GM19025 (cell line): ENCODE results near the gene GLOD5.
A peak's percentile ranks its signal among the peaks of the same experiment; 100 is the strongest.

Experiments
- ATAC-seq: cut with Tn5 transposase; IDR thresholded peaks from one replicate; pipeline ENCODE4 v1.9.1; 2021; ENCODE audit warnings: mild to moderate bottlenecking, low read depth, moderate library complexity; ENCODE audit not compliant: unreplicated experiment

GLOD5 gene

DNA sequence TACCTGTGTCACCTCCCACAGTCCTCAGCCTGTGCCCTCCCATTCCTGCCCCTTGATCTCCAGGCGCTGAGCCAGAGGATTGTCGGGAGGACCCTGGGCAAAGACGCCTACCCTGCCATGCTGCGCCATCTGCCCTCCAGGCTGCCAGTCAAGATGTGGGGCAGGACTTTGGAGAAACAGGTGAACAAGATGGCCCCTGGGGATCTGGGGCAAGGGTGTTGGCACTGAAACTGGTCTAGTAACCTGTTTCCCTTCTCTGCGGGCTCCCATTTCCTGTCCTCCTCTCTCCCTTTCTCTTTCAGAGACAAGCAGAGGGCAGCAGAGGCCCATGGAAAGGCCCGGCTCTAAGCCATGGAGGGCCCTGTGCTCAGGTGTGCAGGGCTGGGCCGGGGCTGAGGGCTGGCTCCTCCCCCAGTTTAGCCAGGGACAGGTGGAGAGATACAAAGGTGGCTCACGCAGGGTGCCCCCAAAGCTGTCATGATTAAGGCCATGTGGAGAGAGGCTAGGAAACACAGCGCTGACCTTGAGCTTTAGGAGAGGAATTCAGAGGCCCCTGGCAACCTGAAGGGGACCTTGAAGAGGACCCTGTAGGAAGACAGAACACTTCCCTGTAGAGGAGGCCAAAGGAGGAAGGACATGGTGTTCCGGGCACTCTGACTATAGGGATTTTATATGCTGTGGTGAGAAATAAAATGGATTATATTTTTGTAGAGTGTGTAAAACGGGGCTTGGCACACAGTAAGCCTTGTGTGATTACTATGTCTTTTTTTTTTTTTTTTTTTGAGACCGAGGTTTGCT lies at the start of gene GLOD5:
TSS of gene GLOD5 (plus strand) at position 74 of the 798 bp plus-strand sequence. CDS start at position 118, 44 bp downstream.
- no peak for ATAC-seq

DNA sequence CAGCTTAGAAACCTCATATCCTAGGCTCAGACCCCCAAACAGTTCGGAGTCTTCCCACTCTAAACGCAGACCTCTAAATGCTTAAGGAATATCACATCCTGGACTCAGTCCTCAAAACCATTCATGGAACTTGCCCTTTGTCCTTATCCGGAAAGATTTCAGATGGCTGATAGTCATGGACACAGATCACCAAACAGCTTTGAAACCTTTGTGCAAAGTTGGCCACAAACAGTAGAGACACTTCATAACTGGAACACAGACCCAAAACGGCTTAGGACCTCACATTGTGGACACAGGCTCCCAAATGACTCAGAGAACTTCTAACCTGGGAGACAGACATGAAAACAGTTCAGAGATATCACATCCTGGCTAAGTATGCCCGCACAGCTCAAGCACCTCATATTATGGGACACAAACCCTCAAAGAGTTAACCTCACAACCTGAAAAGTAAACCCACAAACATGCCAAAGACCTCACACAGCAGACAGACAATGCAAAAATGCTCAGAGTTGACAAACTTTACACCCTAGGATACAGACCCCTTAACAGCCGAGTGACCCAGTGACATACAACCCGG lies 49.5 kb upstream of the GLOD5 start:
- no peak for ATAC-seq

DNA sequence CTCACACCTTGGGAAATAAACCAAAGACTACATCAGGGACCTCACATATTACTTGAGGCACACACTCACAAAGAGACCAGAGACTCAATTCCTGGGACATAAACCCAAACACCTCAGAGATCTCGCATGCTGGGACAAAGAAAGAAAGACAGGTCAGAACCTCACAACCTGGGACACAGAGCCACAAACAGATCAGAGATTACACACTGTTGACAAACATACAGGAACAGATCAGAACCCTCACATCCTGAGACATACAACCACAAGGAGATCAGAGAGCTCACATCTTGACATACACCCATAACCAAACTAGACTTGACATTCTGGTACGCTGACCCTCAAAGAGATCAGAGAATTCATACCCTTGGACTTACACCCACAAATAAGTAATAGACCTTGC lies 47.7 kb upstream of the GLOD5 start:
- no peak for ATAC-seq

DNA sequence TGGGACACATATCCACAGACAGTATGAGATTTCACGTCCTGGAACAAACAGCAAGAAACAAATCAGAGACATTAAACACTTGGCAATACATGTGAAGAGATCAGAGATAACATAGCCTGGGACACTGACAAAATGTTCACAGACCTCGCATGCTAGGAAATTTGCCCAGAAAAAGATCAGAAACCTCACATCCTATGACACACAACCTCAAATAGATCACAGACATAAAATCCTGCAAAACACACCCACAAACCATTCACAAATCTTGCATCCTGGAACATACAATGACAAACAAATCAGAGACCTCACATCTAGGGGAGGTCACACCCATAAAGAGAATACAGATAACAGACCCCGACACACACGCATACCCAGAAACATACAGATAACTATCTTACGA lies 47.0 kb upstream of the GLOD5 start:
- no peak for ATAC-seq

DNA sequence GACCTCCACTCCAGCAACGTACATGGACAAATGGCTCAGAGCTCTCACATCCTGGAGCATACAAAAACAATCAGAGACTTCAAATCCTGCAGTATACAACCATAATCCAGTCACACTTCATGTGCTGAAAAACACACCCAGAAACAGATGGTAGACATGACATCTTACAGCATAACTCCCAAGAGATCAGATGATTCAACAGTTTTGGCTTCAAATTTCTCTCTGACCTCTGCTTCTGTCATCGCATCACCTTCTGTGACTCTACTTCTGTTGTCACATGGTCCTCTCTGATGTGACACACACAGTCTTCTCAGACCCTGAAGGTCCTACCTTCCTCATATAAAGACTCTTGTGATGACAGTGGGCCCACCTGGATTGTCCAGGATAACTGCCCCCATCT lies 46.5 kb upstream of the GLOD5 start:
- ATAC-seq = no peak

DNA sequence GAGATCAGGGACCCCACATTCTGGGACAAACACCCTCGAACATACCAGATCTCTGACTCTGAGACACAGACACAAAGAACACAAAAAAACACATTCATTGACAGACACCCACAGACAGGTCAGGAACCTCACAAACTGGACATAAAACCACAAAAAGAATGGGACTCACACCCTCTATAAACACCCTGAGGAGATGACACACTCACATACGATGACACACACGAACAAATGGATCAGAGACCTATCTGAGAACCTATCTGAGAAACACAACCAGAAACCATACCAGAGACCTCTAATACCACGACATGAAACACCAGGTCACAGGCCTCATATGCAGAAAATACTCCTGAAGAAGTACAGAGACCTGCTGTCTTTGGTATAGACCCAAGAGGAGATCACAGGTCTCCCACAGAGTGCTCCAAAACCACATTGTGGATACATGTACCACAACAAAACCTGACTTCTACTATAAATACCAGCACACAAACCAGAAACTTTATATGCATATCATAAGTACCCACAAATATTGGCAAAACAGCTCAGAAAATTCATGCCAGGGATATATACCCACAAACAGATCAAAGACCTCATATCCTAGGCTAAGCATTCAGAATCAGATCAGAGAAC lies 45.6 kb upstream of the GLOD5 start:
- no peak for ATAC-seq

DNA sequence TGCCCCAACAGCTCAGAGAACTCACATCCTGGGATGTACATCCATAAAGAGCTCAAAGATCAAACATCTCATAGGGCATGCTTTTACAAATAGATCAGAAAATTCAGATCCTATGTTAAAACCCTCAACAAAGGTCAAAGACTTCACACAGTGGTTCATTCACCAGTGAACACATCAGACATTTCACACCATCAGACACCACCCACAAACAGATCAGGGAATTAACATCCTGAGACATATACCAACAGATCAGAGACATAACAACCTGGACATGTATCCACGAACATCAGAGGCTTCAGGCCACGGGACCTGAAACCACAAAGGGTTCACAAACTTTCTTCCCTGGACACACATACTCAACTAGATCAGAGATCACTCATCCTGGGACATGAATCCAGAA lies 41.6 kb upstream of the GLOD5 start:
- ATAC-seq = no peak

DNA sequence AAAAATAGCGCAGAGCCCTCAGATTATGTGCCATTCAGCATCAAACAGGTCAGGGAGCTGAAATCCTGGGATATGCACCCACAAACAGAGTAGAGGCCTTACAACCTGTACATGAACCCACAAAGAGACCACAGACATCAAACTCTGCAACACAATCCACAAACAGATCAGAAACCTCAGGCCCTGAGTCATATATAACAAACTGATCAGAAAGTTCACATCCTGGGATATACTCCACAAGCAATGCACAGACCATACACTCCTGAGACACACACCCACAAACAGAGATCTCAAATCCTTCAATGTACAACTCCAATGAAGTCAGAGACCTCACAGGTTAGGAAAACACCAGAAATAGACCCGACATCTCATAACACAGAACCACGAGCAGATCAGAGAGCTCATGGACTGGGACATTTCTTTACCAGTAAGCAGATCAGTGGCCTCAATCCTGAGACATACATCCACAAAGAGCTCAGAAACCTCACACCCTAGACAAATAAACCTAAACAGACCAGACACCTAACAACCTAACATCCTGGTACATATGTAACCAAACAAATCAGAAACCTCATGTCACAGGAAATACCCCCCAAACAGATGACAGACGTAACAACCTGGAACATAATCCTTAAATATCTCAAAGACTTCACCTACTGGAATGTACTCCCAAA lies 40.8 kb upstream of the GLOD5 start:
- no peak for ATAC-seq

DNA sequence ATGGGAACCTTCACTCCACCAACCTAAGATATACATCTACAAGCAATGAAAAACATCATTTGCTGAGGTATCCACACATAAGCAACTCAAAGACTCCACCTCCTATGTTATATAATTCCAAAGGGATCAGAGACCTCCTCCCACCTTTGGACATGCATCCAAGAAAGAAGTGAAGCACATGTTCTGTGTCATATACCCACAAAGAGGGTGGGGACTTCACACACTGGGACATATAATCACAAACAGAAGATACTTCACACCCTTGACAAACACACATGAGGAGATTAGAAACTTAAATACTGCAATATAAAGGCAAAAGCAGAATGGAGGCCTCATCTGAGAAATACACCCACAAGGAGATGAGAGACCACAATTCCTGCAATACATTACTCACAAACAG lies 39.6 kb upstream of the GLOD5 start:
- ATAC-seq = no peak

DNA sequence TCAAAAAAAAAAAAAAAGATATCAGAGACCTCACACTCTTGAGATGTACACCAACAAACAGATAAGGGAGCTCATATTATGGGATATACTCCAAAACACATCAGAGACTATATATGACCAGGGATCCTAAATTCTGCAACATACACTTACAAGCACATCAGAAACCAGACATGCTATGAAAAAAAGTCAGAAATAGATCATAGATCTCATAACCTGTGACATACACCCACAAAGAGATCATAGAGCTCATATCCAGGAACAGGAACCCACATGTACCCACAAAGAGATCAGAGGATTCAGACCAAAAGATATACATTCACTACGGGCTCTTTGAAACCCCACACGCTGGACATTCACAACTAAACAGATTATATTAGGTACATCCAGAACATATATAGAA lies 35.0 kb upstream of the GLOD5 start:
- ATAC-seq = no peak

DNA sequence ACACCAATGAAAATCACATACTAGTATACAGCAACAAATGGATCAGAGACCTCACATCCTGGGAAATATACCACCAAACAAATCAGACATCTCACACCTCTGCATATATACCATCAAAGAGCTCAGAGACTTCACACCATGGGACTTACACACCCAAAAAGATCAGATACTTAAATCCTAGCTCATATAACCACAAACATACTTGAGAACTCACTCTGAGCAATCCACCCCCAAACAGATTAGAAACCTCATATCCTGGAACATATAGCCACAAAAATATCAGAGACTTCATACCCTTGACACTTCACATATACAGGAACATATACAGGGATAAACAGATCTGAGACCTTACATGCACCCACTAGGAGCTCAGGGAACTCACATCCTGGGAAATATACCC lies 32.9 kb upstream of the GLOD5 start:
- ATAC-seq = no peak

DNA sequence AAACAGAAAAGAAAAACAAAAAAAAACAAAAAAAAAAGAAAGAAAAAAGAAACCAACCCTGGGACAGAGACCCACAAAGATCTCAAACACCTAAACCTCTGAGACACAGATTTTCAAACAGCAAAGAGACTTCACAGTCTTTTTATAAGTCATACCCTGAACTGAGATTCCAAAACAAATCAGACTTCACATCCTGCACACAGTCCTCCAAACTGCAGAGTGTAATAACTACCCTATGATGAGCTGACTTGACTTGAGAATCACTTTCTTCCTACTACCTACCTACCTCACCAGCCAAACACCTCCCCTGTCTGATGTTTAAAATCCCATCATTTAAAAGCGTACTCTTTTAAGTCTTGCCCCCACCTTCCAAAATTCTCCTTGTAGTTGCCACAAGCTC lies 25.2 kb upstream of the GLOD5 start:
- ATAC-seq = no peak

DNA sequence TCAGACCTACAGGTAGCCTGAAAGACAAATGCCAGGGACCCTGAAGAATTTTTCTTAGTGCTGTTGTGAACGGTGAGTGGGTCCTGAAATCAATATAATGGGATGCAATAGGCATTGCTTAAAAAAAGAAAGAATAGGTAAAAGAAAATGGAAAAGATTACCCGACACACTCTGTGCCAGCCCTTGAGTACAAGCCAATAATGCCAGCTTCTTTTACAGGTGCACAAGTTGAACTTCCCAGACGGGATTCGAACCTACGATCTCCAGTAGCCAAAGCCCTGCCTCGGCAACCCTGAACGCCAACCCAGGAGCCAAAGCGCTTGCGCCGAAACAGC lies 24.7 kb upstream of the GLOD5 start:
- ATAC-seq = no peak

DNA sequence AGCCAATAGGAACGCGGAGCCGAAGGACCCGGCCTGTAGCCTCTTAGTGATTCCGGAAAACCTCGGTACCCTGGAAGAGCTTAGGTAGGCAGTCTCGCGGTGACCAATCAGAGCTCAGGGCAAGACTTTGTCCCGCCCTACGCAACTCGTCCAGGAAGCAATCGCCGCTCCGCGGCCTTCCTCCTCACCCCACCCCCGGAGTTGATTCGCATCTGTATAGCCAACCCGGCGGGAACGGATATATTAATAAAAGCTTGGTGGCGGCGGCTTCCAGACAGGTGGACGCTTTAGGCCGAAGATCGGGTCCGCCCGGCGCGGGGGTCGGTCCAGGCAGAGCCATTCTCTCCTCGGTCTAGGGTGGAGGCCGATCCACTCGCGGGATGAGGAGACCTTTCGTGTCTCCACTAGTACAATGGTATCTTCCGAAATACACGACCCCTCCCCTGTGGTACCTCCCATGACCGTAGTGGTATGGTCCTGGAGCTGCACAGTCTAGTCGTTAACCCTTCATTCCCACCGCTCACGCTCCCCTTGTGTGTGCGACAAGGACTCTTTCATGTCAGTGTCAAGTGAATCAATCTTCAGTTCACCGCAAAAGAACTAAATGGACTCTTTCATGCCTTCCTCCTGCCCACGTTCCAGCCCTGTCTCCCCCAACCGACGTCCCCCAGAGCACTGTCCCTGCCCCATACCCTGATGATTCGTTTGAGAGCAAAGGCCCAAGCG lies 24.2 kb upstream of the GLOD5 start:
- peak; percentile 97 for ATAC-seq

DNA sequence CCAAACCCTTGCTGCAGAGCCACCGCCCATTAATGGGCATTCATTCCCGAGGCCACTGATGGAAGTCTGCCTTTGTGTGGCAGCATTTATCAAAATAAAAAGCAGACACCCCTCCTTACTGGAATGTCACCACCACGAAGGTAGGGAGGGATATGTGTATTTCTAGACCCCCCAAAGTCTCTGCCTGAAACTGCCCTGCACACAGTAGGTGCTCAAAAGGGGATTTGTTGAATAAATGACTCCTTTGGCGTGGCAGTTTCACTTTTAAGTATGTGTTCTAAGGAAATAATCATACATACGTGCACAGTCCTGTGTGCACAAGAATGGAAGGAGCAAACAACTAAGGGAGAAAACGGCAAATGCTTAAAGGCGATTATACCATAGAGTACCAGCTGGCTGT lies 23.6 kb upstream of the GLOD5 start:
- no peak for ATAC-seq

DNA sequence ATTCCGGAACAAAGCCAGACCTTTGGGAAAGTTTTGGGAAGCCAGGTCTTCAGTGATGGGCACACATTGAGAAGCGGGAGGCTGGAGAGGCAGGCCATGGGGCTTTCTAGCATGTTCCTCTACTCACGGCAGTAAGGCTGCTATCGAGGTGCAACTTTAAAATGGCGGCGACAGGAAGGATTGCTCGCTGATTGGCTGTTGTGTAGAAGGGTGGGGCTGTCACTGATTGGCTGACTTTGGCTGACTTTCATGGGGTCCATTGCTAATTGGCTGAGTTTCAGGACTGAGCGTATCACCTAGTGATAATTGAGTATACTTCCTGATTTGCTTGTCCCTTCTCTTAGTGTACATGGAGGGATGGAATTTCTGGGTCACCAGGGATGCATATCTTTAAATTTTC lies 19.7 kb upstream of the GLOD5 start:
- ATAC-seq = no peak

DNA sequence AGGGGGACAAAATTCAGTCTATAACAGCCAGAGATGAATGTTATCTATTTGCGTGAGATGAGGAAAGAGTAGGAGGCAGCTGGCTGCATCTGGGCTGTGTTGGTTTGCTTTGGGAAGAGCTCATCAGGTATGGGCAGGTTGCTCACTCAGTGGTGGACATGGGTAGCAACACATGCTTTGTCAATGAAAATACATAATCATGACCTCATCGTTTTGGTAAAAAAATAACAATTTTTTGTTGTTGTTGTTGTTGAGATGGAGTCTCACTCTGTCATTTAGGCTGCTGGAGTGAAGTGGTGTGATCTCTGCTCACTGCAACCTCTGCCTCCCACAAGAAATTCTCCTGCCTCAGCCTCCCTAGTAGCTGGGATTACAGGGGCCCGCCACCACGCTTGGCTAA lies 16.3 kb upstream of the GLOD5 start:
- ATAC-seq = no peak

DNA sequence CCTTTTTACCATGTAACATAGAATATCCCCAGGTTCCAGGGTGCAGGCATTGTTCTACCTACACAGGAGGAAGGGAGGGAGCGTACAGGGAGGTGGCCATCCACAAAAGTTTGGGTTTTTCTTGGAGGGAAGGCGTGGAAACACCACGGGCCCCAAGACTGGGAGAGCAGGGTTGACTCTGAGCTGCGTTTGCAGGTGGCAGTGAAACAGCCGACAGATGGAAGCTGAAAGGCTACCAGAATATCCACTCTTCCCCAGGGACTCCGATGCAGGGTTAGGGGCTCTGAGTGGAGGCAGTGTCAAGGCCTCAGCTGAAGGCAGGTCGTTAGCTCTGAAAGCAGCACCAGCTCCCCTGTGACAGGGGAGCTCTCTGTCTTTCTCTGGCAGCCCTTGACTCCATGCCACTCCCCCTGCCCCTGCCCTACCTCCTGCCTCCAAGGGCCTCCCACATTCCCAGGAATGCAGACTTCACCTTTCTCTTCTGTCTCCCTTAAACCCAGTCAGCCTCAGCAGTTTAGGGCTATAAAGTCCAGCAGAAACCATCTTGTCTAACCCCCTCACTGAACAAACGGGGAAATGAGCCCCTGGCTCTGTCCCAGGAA lies 14.0 kb upstream of the GLOD5 start:
- ATAC-seq = no peak

DNA sequence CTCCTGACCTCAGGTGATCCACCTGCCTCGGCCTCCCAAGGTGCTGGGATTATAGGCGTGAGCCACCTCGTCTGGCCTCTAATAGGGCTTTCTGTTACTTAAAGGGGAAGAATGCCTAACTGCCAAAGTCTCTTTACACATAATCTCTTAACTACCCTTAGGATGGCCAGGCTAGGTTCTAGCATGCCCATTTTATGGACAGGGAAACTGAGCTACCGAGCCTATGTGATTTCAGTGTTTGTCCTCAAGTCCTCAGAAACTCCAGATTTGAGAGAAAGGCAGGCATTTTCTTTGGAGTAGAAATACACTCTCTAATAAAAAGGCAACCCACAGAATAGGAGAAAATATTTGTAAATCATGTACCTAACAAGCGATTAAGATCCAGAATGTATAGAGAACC lies 12.4 kb upstream of the GLOD5 start:
- ATAC-seq = no peak

DNA sequence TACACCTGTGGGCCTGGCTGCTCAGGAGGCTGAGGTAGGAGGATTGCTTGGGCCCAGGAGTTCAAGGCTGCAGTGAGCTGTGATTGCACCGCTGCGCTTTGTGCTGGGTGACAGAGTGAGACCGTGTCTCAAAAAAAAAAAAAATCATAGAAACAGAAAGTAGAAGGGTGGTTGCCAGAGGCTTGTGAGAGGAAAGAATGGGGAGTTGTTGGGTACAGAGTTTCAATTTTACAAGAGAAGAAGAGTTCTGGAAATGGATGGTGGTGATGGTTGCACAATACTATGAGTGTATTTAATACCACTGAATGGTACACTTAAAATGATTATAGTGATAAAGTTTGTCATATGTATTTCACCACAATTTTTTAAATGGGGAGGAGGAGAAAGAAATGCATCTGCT lies 10.2 kb upstream of the GLOD5 start:
- ATAC-seq = no peak

DNA sequence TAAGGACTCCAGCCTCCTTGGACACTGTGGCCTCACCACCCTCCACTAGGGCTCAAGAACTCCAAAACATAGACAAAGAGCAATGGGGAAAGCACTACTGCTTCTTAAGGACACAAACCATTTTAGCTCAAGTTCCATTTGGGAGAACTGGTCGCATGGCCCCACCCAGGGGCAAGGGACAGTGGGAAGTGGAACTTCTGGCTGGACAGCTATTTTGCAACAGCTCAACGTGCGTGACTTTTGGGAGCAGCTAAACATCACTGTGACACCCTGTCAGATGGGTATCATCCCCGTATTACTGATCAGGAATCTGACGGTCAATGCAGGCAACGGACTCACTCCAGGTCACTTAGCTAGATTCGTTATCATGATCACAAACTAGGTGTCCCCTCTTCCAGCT lies 9.0 kb upstream of the GLOD5 start:
- no peak for ATAC-seq
